ENCODE data around the gene MUCL3.

DNA sequence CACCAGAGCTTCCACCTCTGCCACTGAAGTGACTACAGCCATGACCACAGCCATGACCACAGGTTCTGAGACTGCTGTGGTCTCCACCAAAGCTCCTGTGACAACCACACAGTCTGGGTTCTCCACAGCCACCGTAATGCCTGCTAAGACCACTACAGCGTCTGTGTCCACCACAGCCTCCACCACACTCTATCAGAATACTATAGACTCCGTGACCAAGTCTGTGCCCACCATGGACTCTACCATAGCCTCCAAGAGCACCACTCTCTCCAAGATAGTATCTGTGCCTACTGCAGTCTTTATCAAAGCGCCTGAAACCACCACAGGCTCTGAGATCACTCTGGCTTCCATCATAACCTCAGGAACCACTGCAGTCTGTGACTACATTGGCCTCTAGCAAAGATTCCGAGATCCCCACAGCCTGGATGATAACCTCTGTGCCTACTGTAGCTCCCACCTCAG lies 24.4 kb downstream of the MUCL3 start:
- TF ChIP-seq RAD21 (IDR thresholded peaks at IDR 0.05; ENCODE audit: low read depth) (no peak), YY1 (IDR thresholded peaks at IDR 0.05; ENCODE audit: low read depth) (no peak), CREB1 (IDR thresholded peaks at IDR 0.05; ENCODE audit: low read depth) (no peak)
- TF ChIP-seq, protein P1, sequence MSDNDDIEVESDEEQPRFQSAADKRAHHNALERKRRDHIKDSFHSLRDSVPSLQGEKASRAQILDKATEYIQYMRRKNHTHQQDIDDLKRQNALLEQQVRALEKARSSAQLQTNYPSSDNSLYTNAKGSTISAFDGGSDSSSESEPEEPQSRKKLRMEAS (IDR thresholded peaks at IDR 0.05), result no peak

Measured in Ishikawa (cell line).